ENCODE measurements around the gene SEMA5B.

- TF ChIP-seq CTCF (IDR thresholded peaks at IDR 0.05; ENCODE audit: extremely low read depth in 1 of 2, insufficient read depth in 1 of 2, low read depth in 1 of 2, low read length in 2 of 2) (no peak), EZH2 (IDR thresholded peaks at IDR 0.05; ENCODE audit: borderline replicate concordance, low read depth, low read length, severe bottlenecking) (no peak), POLR2A (IDR thresholded peaks at IDR 0.05; ENCODE audit: low read depth, low read length) (no peak), MYC (IDR thresholded peaks at IDR 0.05; ENCODE audit: low read depth, low read length) (no peak), MAX (IDR thresholded peaks at IDR 0.05; ENCODE audit: insufficient read depth, insufficient read length) (no peak), POLR2AphosphoS5 (IDR thresholded peaks at IDR 0.05; ENCODE audit: insufficient read depth, low read depth, low read length) (no peak)
Measured at GRCh38 chr3:123019161-123019560, 8.4 kb downstream of the SEMA5B start.

Measured in endothelial cell of umbilical vein (primary cell).